GM12878 (cell line): ENCODE data around the gene POGLUT3. TPM values are rescaled to one million over a fixed set of nuclear protein-coding genes. Genes with fewer than 3 reads are reported as not detected.

ENCODE experiments used
- ATAC-seq: fragments of 200-7000 bp; cut with Tn5 transposase; 3 replicates; pipeline ENCODE4 v1.9.1; 2020; ENCODE audit warnings: mild to moderate bottlenecking, moderate library complexity
- BruUV-seq: library from RNA; stranded (reverse); fragments of 400-500 nt; replicated peaks from 2 replicates; lab custom pipeline; 2021; lab: Mats Ljungman, UMichigan
- CTCF ChIA-PET: fragments of 300-600 bp; sonication (Branson Sonifier 250); formaldehyde crosslinking; extraction: SDS; loops from one replicate; lab custom pipeline; 2021; ENCODE audit warnings: inconsistent platforms; lab: Yijun Ruan, JAX
- POLR2A ChIA-PET: fragments of 350-600 bp; formaldehyde crosslinking; extraction: SDS; loops from one replicate; lab custom pipeline; 2021; ENCODE audit warnings: inconsistent platforms; lab: Charles Lee
- RAD21 ChIA-PET: fragments of 300-600 bp; sonication (Branson Sonifier 250); formaldehyde crosslinking; loops from one replicate; lab custom pipeline; 2023; ENCODE audit warnings: antibody characterized with exemption; ENCODE audit not compliant: unreplicated experiment; lab: Charles Lee
- SMC1A ChIA-PET: fragments of 300-600 bp; sonication (Branson Sonifier 250); formaldehyde crosslinking; loops from one replicate; lab custom pipeline; 2023; ENCODE audit not compliant: unreplicated experiment, uncharacterized antibody; lab: Charles Lee
- DNase-seq: peaks from one replicate; pipeline ENCODE4 v3.0.0-alpha.2; 2011; ENCODE audit warnings: low read depth, low spot score
- FAIRE-seq: peaks from 3 replicates; lab custom pipeline; 2011; peaks lifted over from hg19 to GRCh38; lab: Jason Lieb, UNC
- H2AFZ ChIP-seq: 2 replicates; pipeline ENCODE4 v1.6.0; 2011; ENCODE audit warnings: low read depth, low read length, control low read depth; ENCODE audit not compliant: control insufficient read depth
- H3K27ac ChIP-seq: 2 replicates; pipeline ENCODE4 v1.5.1; 2011; ENCODE audit warnings: control low read depth; ENCODE audit not compliant: control insufficient read depth, insufficient read depth
- H3K27me3 ChIP-seq, 2 experiments: replicated peaks in 1 of 2; 2 replicates each; pipeline versions ENCODE4 v1.6.0 to v1.6.1; 2011; ENCODE audit warnings: low read length in 1 of 2; ENCODE audit not compliant: control insufficient read depth in 2 of 2, insufficient read depth in 2 of 2
- H3K36me3 ChIP-seq, 2 experiments: 2 replicates each; pipeline ENCODE4 v1.5.1; 2011; ENCODE audit warnings: low read length in 1 of 2; ENCODE audit not compliant: control insufficient read depth in 2 of 2, insufficient read depth in 2 of 2
- H3K4me1 ChIP-seq: 2 replicates; pipeline ENCODE4 v1.6.1; 2011; ENCODE audit warnings: mild to moderate bottlenecking, low read length, moderate library complexity, mixed read lengths; ENCODE audit not compliant: control insufficient read depth, insufficient read depth
- H3K4me2 ChIP-seq: 2 replicates; pipeline ENCODE4 v1.6.0; 2011; ENCODE audit warnings: control low read depth; ENCODE audit not compliant: control insufficient read depth, insufficient read depth
- H3K4me3 ChIP-seq: fragments of 200-600 bp; sonication (generic); 2 replicates; pipeline ENCODE4 v1.5.1; 2016
- H3K79me2 ChIP-seq: 2 replicates; pipeline ENCODE4 v1.6.0; 2011; ENCODE audit warnings: low read length; ENCODE audit not compliant: control insufficient read depth, insufficient read depth
- H3K9ac ChIP-seq: 2 replicates; pipeline ENCODE4 v1.8.0; 2011; ENCODE audit warnings: low read length, control low read depth, mixed read lengths; ENCODE audit not compliant: control insufficient read depth, insufficient read depth
- H3K9me3 ChIP-seq: replicated peaks from 3 replicates; pipeline ENCODE4 v1.5.1; 2011; ENCODE audit warnings: mild to moderate bottlenecking, low read length; ENCODE audit not compliant: control insufficient read depth, insufficient read depth
- H4K20me1 ChIP-seq: 2 replicates; pipeline ENCODE4 v1.6.0; 2011; ENCODE audit not compliant: control insufficient read depth, insufficient read depth
- CHD2 ChIP-seq: IDR thresholded peaks from 2 replicates; pipeline ENCODE4 v1.6.1; 2011; ENCODE audit warnings: low read depth, low read length, improper control_type of control experiment, borderline replicate concordance
- CREM ChIP-seq: IDR thresholded peaks from 2 replicates; pipeline ENCODE4 v1.6.1; 2014; ENCODE audit warnings: antibody characterized with exemption, low read depth
- HDGF ChIP-seq: fragments of 450-650 bp; IDR thresholded peaks from 2 replicates; pipeline ENCODE4 v1.6.1; 2016; ENCODE audit warnings: antibody characterized with exemption
- IKZF1 ChIP-seq: fragments of 450-650 bp; conservative IDR thresholded peaks from 2 replicates; pipeline ENCODE4 v1.6.1; 2017; ENCODE audit warnings: antibody characterized with exemption, mild to moderate bottlenecking
- LARP7 ChIP-seq: fragments of 450-650 bp; IDR thresholded peaks from 2 replicates; pipeline ENCODE4 v1.6.1; 2017; ENCODE audit warnings: mild to moderate bottlenecking
- MYB ChIP-seq: fragments of 150-350 bp; IDR thresholded peaks from 2 replicates; pipeline ENCODE4 v1.6.1; 2014; ENCODE audit warnings: mild to moderate bottlenecking, low read depth, low read length, borderline replicate concordance
- PBX3 ChIP-seq: IDR thresholded peaks from 2 replicates; pipeline ENCODE4 v1.6.1; 2011; ENCODE audit warnings: mild to moderate bottlenecking, low read depth, low read length, moderate library complexity; ENCODE audit not compliant: insufficient replicate concordance
- PRDM15 ChIP-seq: fragments of 450-650 bp; formaldehyde crosslinking; IDR thresholded peaks from 2 replicates; pipeline ENCODE4 v1.4.0; 2020; ENCODE audit warnings: mild to moderate bottlenecking, moderate library complexity
- RAD21 ChIP-seq: IDR thresholded peaks from 2 replicates; pipeline ENCODE4 v1.6.1; 2011; ENCODE audit warnings: mild to moderate bottlenecking, low read depth, low read length, moderate library complexity; ENCODE audit not compliant: insufficient read depth
- RCOR1 ChIP-seq: conservative IDR thresholded peaks from 2 replicates; pipeline ENCODE4 v1.6.1; 2012; ENCODE audit warnings: low read depth, low read length, improper control_type of control experiment
- REST ChIP-seq: IDR thresholded peaks from 2 replicates; pipeline ENCODE4 v1.6.1; 2012; ENCODE audit warnings: mild to moderate bottlenecking, low read depth, low read length
- SMAD5 ChIP-seq: IDR thresholded peaks from 2 replicates; pipeline ENCODE4 v1.6.1; 2016; ENCODE audit warnings: antibody characterized with exemption, low read depth
- SMARCA5 ChIP-seq: fragments of 450-650 bp; IDR thresholded peaks from 2 replicates; pipeline ENCODE4 v1.6.1; 2017; ENCODE audit warnings: mild to moderate bottlenecking
- YY1 ChIP-seq: IDR thresholded peaks from 2 replicates; pipeline ENCODE4 v1.6.1; 2011; ENCODE audit warnings: low read depth, mild to moderate bottlenecking, low read length
- WGBS: methylation state at CpG from one replicate; pipeline ENCODE4 v1.1.6; 2016; ENCODE audit warnings: low lambda C conversion rate; ENCODE audit not compliant: insufficient replicate concordance, insufficient coverage; ENCODE audit errors: missing lambda C conversion rate; 5-methylcytosine and 5-hydroxymethylcytosine counted together
- in situ Hi-C: fragments of 300-500 bp; cut with MboI; formaldehyde crosslinking; loops from 9 replicates; pipeline ENCODE4 v1.14.3; 2018; ENCODE audit warnings: mixed read lengths
- intact Hi-C: fragments of 100-400 bp; cut with micrococcal nuclease; formaldehyde crosslinking; loops from one replicate; pipeline ENCODE4 v1.14.2; 2022; ENCODE audit not compliant: unreplicated experiment
- polyA plus RNA-seq, 11 experiments: library from polyadenylated mRNA; depleted of rRNA in 4 of 11; unstranded in 6 of 11; stranded (reverse) in 5 of 11; fragments of >200 nt; fragmentation: Nextera tagmentation in 4 of 11; fragmentation: Illumina TruSeq in 1 of 11; extraction: Ambion mirVana in 4 of 11; extraction: Trizol in 1 of 11; gene quantifications; 1 replicate in 1 of 11; 2 replicates in 10 of 11; pipeline versions ENCODE4 v1.2.1 to v1.2.3, GENCODE V29; 2011 to 2016; ENCODE audit warnings: inconsistent platforms in 2 of 11, missing spikeins in 2 of 11, low read depth in 1 of 11
- total RNA-seq, 4 experiments: library from RNA; depleted of rRNA in 3 of 4; stranded (reverse); fragments of >200 nt in 3 of 4; fragmentation: Illumina TruSeq in 1 of 4; extraction: Trizol in 1 of 4; gene quantifications; 2 replicates each; pipeline versions ENCODE4 v1.2.1 to v1.2.3, GENCODE V29; 2013 to 2021

The POGLUT3 gene
- total and polyA plus RNA-seq, 10 of the 15 experiments (the other 5 are each of a cell fraction or from before 2014, with no cell fraction given): 3.7 to 21.5 (median 12.9) TPM

GRCh38 chr11:108498046-108498815, at the start of gene POGLUT3 (continued):
- TF ChIP-seq RAD21 (no peak), REST (no peak), YY1 (no peak; the same call in 1 of the 2 replicates), SMARCA5 (0 out of 2 replicates have a peak, but pooled peaks have one; percentile 20), SMAD5 (no peak), RCOR1 (no peak), MYB (no peak)

GRCh38 chr11:108545909-108546501, 47.8 kb upstream of the POGLUT3 start:
- ChIA-PET POLR2A (interaction anchor here (1.0 kb wide), 1 partner anchor 11 kb away, joined by 3 read pairs; no protein-coding TSS in a partner anchor), CTCF (interaction anchor here (0.7 kb wide), 1 partner anchor 1195 kb away, joined by 4 read pairs; no protein-coding TSS in a partner anchor), RAD21 (no interaction called here), SMC1A (interaction anchor here (0.6 to 1.6 kb wide), 3 partner anchors 11 to 179 kb away, joined by 3 to 5 read pairs (median 4); no protein-coding TSS in a partner anchor)
- no TSS peak for BruUV-seq
- in situ Hi-C loops: no loop called here
- intact Hi-C loops: no loop called here
- WGBS: 58% methylated on average over 5 of the region's 5 CpGs
- no peaks in the 10 kb centered on the region for H4K20me1 ChIP-seq
- H3K27ac ChIP-seq: no peak overlapping the region
- H3K27me3 ChIP-seq: no peaks in the 10 kb centered on the region
- H3K79me2 ChIP-seq: no peaks in the 10 kb centered on the region
- DNase-seq: no peak
- no peaks in the 10 kb centered on the region for H3K4me1 ChIP-seq
- no peaks in the 10 kb centered on the region for H3K9me3 ChIP-seq
- ATAC-seq: no peak
- no peak overlapping the region for H3K4me2 ChIP-seq
- H3K4me3 ChIP-seq: no peak overlapping the region
- no peaks in the 10 kb centered on the region for H3K36me3 ChIP-seq
- H3K9ac ChIP-seq: no peak overlapping the region
- no peak for FAIRE-seq
- H2AFZ ChIP-seq: no peak overlapping the region
- TF ChIP-seq CREM (no peak), HDGF (no peak), CHD2 (no peak), PBX3 (no peak), PRDM15 (no peak), IKZF1 (no peak), LARP7 (no peak)
